Activated naive CD8-positive, alpha-beta T cell treated with anti-CD3 and anti-CD28 coated beads, Interleukin-2, amount 10 ng/mL, durations not matched to agents 7 days and 5 days (primary cell): ENCODE data around the gene CCR7. TPM values are rescaled to one million over a fixed set of nuclear protein-coding genes. Genes with fewer than 3 reads are reported as not detected.
A peak's percentile ranks its signal among the peaks of the same experiment; 100 is the strongest.

Experiments used
- ATAC-seq: fragments of 150-1000 bp; cut with Tn5 transposase; one replicate; pipeline ENCODE4 v1.10.0; 2021; ENCODE audit warnings: low read depth, moderate library complexity
- POLR2A ChIA-PET: fragments of 350-600 bp; sonication (Branson Sonifier 250); formaldehyde crosslinking; loops from one replicate; lab custom pipeline; 2021; ENCODE audit warnings: antibody characterized with exemption; lab: Charles Lee
- DNase-seq: peaks from one replicate; pipeline ENCODE4 v3.0.0; 2021
- H3K27ac Mint-ChIP-seq: one replicate; pipeline ENCODE4 v1.8.0; 2022; ENCODE audit warnings: mild to moderate bottlenecking, mixed read lengths
- H3K27me3 Mint-ChIP-seq: one replicate; pipeline ENCODE4 v1.8.0; 2022; ENCODE audit warnings: mild to moderate bottlenecking, moderate library complexity, mixed read lengths
- H3K36me3 Mint-ChIP-seq: one replicate; pipeline ENCODE4 v1.8.0; 2021; ENCODE audit warnings: mild to moderate bottlenecking, mixed read lengths
- H3K4me1 Mint-ChIP-seq: one replicate; pipeline ENCODE4 v1.8.0; 2021; ENCODE audit warnings: mixed read lengths
- H3K4me3 Mint-ChIP-seq: one replicate; pipeline ENCODE4 v1.8.0; 2022; ENCODE audit warnings: mild to moderate bottlenecking, moderate library complexity, mixed read lengths
- H3K9me3 Mint-ChIP-seq: one replicate; pipeline ENCODE4 v1.8.0; 2021; ENCODE audit warnings: mixed read lengths
- total RNA-seq, 2 experiments: library from RNA; stranded (reverse); gene quantifications; one replicate each; pipeline ENCODE4 v1.2.3, GENCODE V29; 2021

The CCR7 gene
- total RNA-seq, 2 experiments from 2014 or later = 231 to 238 TPM

- no peaks in the 10 kb centered on the region for H3K9me3 Mint-ChIP-seq
- H3K4me3 Mint-ChIP-seq = peak overlapping the region; percentile 97
- peaks cover 80% of the 10 kb centered on the region for H3K36me3 Mint-ChIP-seq
- peaks cover 67% of the 10 kb centered on the region for H3K4me1 Mint-ChIP-seq
- peak overlapping the region; percentile 79 for H3K27ac Mint-ChIP-seq
- ATAC-seq = no peak
- H3K27me3 Mint-ChIP-seq = no peaks in the 10 kb centered on the region
- DNase-seq = peak; percentile 25
- POLR2A ChIA-PET = interaction anchor here (1.2 to 20.1 kb wide), 6 partner anchors 17 to 145 kb away, joined by 3 to 579 read pairs (median 27); no protein-coding TSS in a partner anchor
Measured at GRCh38 chr17:40558300-40558889, 6.9 kb downstream of the CCR7 start.

GRCh38 chr17:40557531-40558299 is 7.6 kb downstream of the CCR7 start:
- Mint-ChIP-seq H3K4me3 (peak overlapping the region; percentile 97), H3K9me3 (no peaks in the 10 kb centered on the region), H3K27me3 (no peaks in the 10 kb centered on the region), H3K36me3 (peaks cover 76% of the 10 kb centered on the region), H3K4me1 (peaks cover 72% of the 10 kb centered on the region), H3K27ac (peak overlapping the region; percentile 79)
- POLR2A ChIA-PET = interaction anchor here (0.6 to 20.1 kb wide), 7 partner anchors 16 to 230 kb away, joined by 3 to 579 read pairs (median 9); no protein-coding TSS in a partner anchor
- DNase-seq = peak; percentile 52
- ATAC-seq = no peak

- no peaks in the 10 kb centered on the region for H3K9me3 Mint-ChIP-seq
- no peaks in the 10 kb centered on the region for H3K27me3 Mint-ChIP-seq
- DNase-seq (peak; percentile 31), ATAC-seq (no peak)
- H3K36me3 Mint-ChIP-seq = peaks cover 76% of the 10 kb centered on the region
- H3K4me3 Mint-ChIP-seq = peak overlapping the region; percentile 97
- POLR2A ChIA-PET = interaction anchor here (0.6 to 20.1 kb wide), 10 partner anchors 15 to 229 kb away, joined by 3 to 579 read pairs (median 5); partner anchors contain the start of gene SMARCE1
- H3K27ac Mint-ChIP-seq = peak overlapping the region; percentile 79
- peaks cover 79% of the 10 kb centered on the region for H3K4me1 Mint-ChIP-seq
Measured at GRCh38 chr17:40556884-40557414, 8.3 kb downstream of the CCR7 start.

GRCh38 chr17:40556198-40556661 is 9.0 kb downstream of the CCR7 start:
- H3K9me3 Mint-ChIP-seq = no peaks in the 10 kb centered on the region
- ATAC-seq = no peak
- peak overlapping the region; percentile 79 for H3K27ac Mint-ChIP-seq
- DNase-seq = no peak
- no peak overlapping the region for H3K4me3 Mint-ChIP-seq
- POLR2A ChIA-PET = interaction anchor here (0.8 to 20.1 kb wide), 9 partner anchors 14 to 92 kb away, joined by 3 to 579 read pairs (median 5); partner anchors contain the start of gene SMARCE1
- peaks cover 73% of the 10 kb centered on the region for H3K36me3 Mint-ChIP-seq
- H3K27me3 Mint-ChIP-seq = no peaks in the 10 kb centered on the region
- peaks cover 79% of the 10 kb centered on the region for H3K4me1 Mint-ChIP-seq

- Mint-ChIP-seq H3K27me3 (no peaks in the 10 kb centered on the region), H3K4me3 (peak overlapping the region; percentile 81), H3K36me3 (peaks cover 67% of the 10 kb centered on the region), H3K27ac (peak overlapping the region; percentile 90), H3K9me3 (no peaks in the 10 kb centered on the region), H3K4me1 (peaks cover 80% of the 10 kb centered on the region)
- POLR2A ChIA-PET = interaction anchor here (0.8 to 28.0 kb wide), 12 partner anchors 1 to 1110 kb away, joined by 3 to 579 read pairs (median 4); partner anchors contain the start of genes CCR7 and SMARCE1
- ATAC-seq = no peak
- DNase-seq = no peak
Measured at GRCh38 chr17:40555296-40556190, 9.7 kb downstream of the CCR7 start.

- POLR2A ChIA-PET = interaction anchor here (0.6 to 28.0 kb wide), 11 partner anchors 2 to 1111 kb away, joined by 3 to 579 read pairs (median 4); partner anchors contain the start of genes CCR7 and TOP2A
- peak overlapping the region; percentile 90 for H3K27ac Mint-ChIP-seq
- H3K36me3 Mint-ChIP-seq = peaks cover 62% of the 10 kb centered on the region
- no peaks in the 10 kb centered on the region for H3K9me3 Mint-ChIP-seq
- DNase-seq (peak; percentile 38), ATAC-seq (no peak)
- peaks cover 82% of the 10 kb centered on the region for H3K4me1 Mint-ChIP-seq
- no peaks in the 10 kb centered on the region for H3K27me3 Mint-ChIP-seq
- peak overlapping the region; percentile 81 for H3K4me3 Mint-ChIP-seq
Measured at GRCh38 chr17:40554646-40555295, 10.5 kb downstream of the CCR7 start.

- peak; percentile 54 for DNase-seq
- Mint-ChIP-seq H3K27me3 (no peaks in the 10 kb centered on the region), H3K4me3 (peak overlapping the region; percentile 81), H3K36me3 (peaks cover 59% of the 10 kb centered on the region), H3K4me1 (peaks cover 84% of the 10 kb centered on the region), H3K9me3 (no peaks in the 10 kb centered on the region), H3K27ac (peak overlapping the region; percentile 90)
- ATAC-seq = peak; percentile 21
- POLR2A ChIA-PET = interaction anchor here (0.6 to 28.0 kb wide), 16 partner anchors 3 to 1112 kb away, joined by 3 to 579 read pairs (median 4); partner anchors contain the start of genes CCR7 and TOP2A
Measured at GRCh38 chr17:40553694-40554534, 11.4 kb downstream of the CCR7 start.

- Mint-ChIP-seq H3K9me3 (no peaks in the 10 kb centered on the region), H3K4me1 (peaks cover 86% of the 10 kb centered on the region), H3K27me3 (no peaks in the 10 kb centered on the region), H3K27ac (peak overlapping the region; percentile 90), H3K4me3 (peak overlapping the region; percentile 81), H3K36me3 (peaks cover 53% of the 10 kb centered on the region)
- ATAC-seq (no peak), DNase-seq (peak; percentile 38)
- POLR2A ChIA-PET = interaction anchor here (1.0 to 28.0 kb wide), 11 partner anchors 4 to 146 kb away, joined by 3 to 579 read pairs (median 4); partner anchors contain the start of genes CCR7 and TOP2A
Measured at GRCh38 chr17:40552806-40553693, 12.2 kb downstream of the CCR7 start.

GRCh38 chr17:40551879-40552768 is 13.1 kb downstream of the CCR7 start:
- Mint-ChIP-seq H3K27me3 (no peaks in the 10 kb centered on the region), H3K4me1 (peaks cover 89% of the 10 kb centered on the region), H3K9me3 (no peaks in the 10 kb centered on the region), H3K4me3 (peak overlapping the region; percentile 22), H3K27ac (peak overlapping the region; percentile 90), H3K36me3 (peaks cover 45% of the 10 kb centered on the region)
- DNase-seq (peak; percentile 50), ATAC-seq (no peak)
- POLR2A ChIA-PET = interaction anchor here (1.1 to 28.0 kb wide), 9 partner anchors 5 to 134 kb away, joined by 3 to 579 read pairs (median 5); partner anchors contain the start of genes CCR7 and TOP2A
